ENCODE results near the gene KIF18B. TPM values are rescaled to one million over a fixed set of nuclear protein-coding genes. Genes with fewer than 3 reads are reported as not detected.

Gene KIF18B
- total RNA-seq, 2 experiments from 2014 or later, result 42.2 to 126 TPM

DNA sequence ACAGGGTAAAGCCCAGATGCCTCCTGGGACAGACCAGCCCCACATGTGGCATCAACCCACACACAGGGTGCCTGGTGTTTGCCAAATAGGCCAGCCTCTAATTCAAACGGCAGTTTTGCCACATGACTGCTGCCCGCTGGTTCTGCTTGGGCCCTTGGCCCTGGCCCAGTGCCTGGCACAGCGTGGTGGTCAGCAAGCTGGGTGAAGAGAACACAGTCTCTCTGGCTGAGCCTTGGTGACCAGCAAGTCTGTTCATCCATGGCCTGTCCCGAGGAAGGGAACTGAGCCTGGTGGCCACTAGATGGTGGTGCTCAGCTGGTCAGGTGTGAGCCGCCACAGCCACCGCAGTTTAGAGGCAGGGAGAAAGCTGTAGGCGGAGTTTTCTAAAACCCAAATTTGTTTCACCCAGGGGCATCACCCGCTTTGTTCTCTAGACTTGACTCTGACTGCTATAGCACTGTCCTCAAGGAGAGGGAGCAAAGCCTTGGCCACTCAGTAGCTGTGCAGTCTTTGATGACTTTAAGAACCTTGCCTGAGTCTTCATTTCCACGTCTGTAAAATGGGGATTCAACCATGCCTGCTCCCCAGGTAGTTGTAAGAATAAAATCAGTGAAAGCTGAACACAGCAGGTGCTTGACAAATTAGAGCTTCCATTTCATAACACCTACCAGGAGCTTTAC is 27.5 kb downstream of the KIF18B start:
- Histone ChIP-seq H3K4me2 (ENCODE audit: low read length) (peak overlapping the region; percentile 21), H3K9me3 (ENCODE audit: low read length) (no peaks in the 10 kb centered on the region), H3K4me3 (ENCODE audit: low read depth, low read length, poor library complexity, severe bottlenecking) (no peak overlapping the region), H3K79me2 (ENCODE audit: insufficient read depth, low read depth, low read length) (no peaks in the 10 kb centered on the region), H3K27ac (ENCODE audit: low read depth, low read length, poor library complexity, severe bottlenecking) (no peak overlapping the region), H3K36me3 (ENCODE audit: insufficient read depth, low read length) (no peaks in the 10 kb centered on the region), H2AFZ (ENCODE audit: low read length) (peak overlapping the region; percentile 4; the same call in 1 of the 2 replicates), H3K9me2 (ENCODE audit: insufficient read depth, low read length) (no peaks in the 10 kb centered on the region), H4K20me1 (ENCODE audit: insufficient read depth, low read length) (no peaks in the 10 kb centered on the region), H3K4me1 (ENCODE audit: insufficient read depth, low read length, poor library complexity, severe bottlenecking) (peaks cover 23% of the 10 kb centered on the region)
- no peak for TF ChIP-seq EZH2phosphoT487 (IDR thresholded peaks at IDR 0.05; ENCODE audit: borderline replicate concordance, low read depth, low read length)
- TF ChIP-seq, protein P1, sequence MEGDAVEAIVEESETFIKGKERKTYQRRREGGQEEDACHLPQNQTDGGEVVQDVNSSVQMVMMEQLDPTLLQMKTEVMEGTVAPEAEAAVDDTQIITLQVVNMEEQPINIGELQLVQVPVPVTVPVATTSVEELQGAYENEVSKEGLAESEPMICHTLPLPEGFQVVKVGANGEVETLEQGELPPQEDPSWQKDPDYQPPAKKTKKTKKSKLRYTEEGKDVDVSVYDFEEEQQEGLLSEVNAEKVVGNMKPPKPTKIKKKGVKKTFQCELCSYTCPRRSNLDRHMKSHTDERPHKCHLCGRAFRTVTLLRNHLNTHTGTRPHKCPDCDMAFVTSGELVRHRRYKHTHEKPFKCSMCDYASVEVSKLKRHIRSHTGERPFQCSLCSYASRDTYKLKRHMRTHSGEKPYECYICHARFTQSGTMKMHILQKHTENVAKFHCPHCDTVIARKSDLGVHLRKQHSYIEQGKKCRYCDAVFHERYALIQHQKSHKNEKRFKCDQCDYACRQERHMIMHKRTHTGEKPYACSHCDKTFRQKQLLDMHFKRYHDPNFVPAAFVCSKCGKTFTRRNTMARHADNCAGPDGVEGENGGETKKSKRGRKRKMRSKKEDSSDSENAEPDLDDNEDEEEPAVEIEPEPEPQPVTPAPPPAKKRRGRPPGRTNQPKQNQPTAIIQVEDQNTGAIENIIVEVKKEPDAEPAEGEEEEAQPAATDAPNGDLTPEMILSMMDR (conservative IDR thresholded peaks at IDR 0.05; ENCODE audit: low read length), result peak; percentile 84
- peak; percentile 79 for DNase-seq (ENCODE audit: low spot score)
- no TSS peak for BruUV-seq (replicated peaks)
- POLR2A ChIA-PET, result interaction anchor here (0.6 to 1.4 kb wide), 3 partner anchors 9 to 57 kb away, joined by 3 to 5 read pairs (median 4); no protein-coding TSS in a partner anchor
- CTCF ChIA-PET (ENCODE audit: unreplicated experiment), result interaction anchor here (0.6 to 1.3 kb wide), 6 partner anchors 9 to 215 kb away, joined by 3 to 5 read pairs (median 3); partner anchors contain the start of gene ACBD4
- intact Hi-C loops (cut with micrococcal nuclease; ENCODE audit: unreplicated experiment), result loop anchor here (1.0 to 2.0 kb wide), 3 partner anchors 102 to 213 kb away; no protein-coding TSS in a partner anchor

DNA sequence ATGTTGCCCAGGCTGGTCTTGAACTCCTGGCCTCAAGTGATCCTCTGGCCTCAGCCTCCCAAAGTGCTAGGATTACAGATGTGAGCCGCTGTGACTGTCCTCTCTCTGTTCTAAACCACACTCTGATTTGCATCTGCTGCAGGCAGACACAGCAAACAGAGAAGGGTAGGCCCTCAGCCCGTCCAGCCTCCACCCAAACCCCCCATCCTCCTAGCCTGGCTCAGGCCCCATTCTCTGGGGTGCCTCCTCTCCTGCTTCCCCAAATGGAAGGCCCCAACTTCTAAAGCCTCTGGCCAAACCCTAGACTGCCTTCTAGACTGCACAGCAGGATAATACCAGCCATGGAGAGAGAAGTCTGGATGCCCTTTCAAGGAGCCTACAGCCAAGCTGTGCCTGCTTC is 28.2 kb downstream of the KIF18B start:
- Histone ChIP-seq H3K79me2 (ENCODE audit: insufficient read depth, low read depth, low read length) (no peaks in the 10 kb centered on the region), H3K27ac (ENCODE audit: low read depth, low read length, poor library complexity, severe bottlenecking) (no peak overlapping the region), H4K20me1 (ENCODE audit: insufficient read depth, low read length) (no peaks in the 10 kb centered on the region), H3K4me1 (ENCODE audit: insufficient read depth, low read length, poor library complexity, severe bottlenecking) (peaks cover 25% of the 10 kb centered on the region), H3K9me3 (ENCODE audit: low read length) (no peaks in the 10 kb centered on the region), H3K9me2 (ENCODE audit: insufficient read depth, low read length) (no peaks in the 10 kb centered on the region), H2AFZ (ENCODE audit: low read length) (no peak overlapping the region), H3K4me2 (ENCODE audit: low read length) (no peak overlapping the region), H3K36me3 (ENCODE audit: insufficient read depth, low read length) (no peaks in the 10 kb centered on the region), H3K4me3 (ENCODE audit: low read depth, low read length, poor library complexity, severe bottlenecking) (no peak overlapping the region)
- intact Hi-C loops (cut with micrococcal nuclease; ENCODE audit: unreplicated experiment), result no loop called here
- TF ChIP-seq, protein P1 (conservative IDR thresholded peaks at IDR 0.05; ENCODE audit: low read length), result no peak
- CTCF ChIA-PET (ENCODE audit: unreplicated experiment), result no interaction called here
- no peak for DNase-seq (ENCODE audit: low spot score)
- no TSS peak for BruUV-seq (replicated peaks)
- POLR2A ChIA-PET, result interaction anchor here (1.4 kb wide), 1 partner anchor 27 kb away, joined by 5 read pairs; no protein-coding TSS in a partner anchor

DNA sequence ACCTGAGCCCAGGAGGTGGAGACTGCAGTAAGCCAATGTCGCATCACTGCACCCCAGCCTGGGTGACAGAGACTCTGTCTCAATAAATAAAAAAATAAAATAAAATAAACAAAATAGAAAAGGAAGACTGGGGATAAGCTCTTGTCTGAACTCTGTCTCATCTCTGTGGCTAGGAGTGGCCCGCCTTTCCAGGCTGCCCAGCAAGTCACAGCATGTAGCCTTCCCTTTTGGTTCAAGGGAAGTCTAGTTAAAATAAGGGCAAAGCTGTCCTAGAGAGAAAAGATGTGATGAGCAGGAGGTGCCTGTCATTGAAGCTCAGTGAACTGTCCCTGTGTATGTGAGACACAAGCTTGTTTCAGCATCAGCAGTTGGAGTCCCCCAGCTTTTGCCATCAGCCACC is 29.6 kb downstream of the KIF18B start:
- no peak for DNase-seq (ENCODE audit: low spot score)
- Histone ChIP-seq H3K4me2 (ENCODE audit: low read length) (no peak overlapping the region), H3K9me3 (ENCODE audit: low read length) (no peaks in the 10 kb centered on the region), H3K36me3 (ENCODE audit: insufficient read depth, low read length) (no peaks in the 10 kb centered on the region), H3K27ac (ENCODE audit: low read depth, low read length, poor library complexity, severe bottlenecking) (no peak overlapping the region), H3K4me3 (ENCODE audit: low read depth, low read length, poor library complexity, severe bottlenecking) (no peak overlapping the region), H3K79me2 (ENCODE audit: insufficient read depth, low read depth, low read length) (no peaks in the 10 kb centered on the region), H2AFZ (ENCODE audit: low read length) (no peak overlapping the region), H3K9me2 (ENCODE audit: insufficient read depth, low read length) (no peaks in the 10 kb centered on the region), H3K4me1 (ENCODE audit: insufficient read depth, low read length, poor library complexity, severe bottlenecking) (peaks cover 31% of the 10 kb centered on the region), H4K20me1 (ENCODE audit: insufficient read depth, low read length) (no peaks in the 10 kb centered on the region)
- intact Hi-C loops (cut with micrococcal nuclease; ENCODE audit: unreplicated experiment), result no loop called here
- BruUV-seq (replicated peaks), result no TSS peak
- TF ChIP-seq EZH2phosphoT487 (IDR thresholded peaks at IDR 0.05; ENCODE audit: borderline replicate concordance, low read depth, low read length), result no peak
- TF ChIP-seq, protein P1 (conservative IDR thresholded peaks at IDR 0.05; ENCODE audit: low read length), result no peak
- CTCF ChIA-PET (ENCODE audit: unreplicated experiment), result no interaction called here
- POLR2A ChIA-PET, result no interaction called here

All from OCI-LY7 (cell line).